K562 (cell line): Measurements from ENCODE around the gene HELZ2. TPM values are rescaled to one million over a fixed set of nuclear protein-coding genes. Genes with fewer than 3 reads are reported as not detected.

Source experiments
- ATAC-seq: fragments of 200-7000 bp; cut with Tn5 transposase; 3 replicates; pipeline ENCODE4 v1.9.1; 2020; ENCODE audit warnings: moderate library complexity
- BruUV-seq: library from RNA; stranded (reverse); fragments of 400-500 nt; replicated peaks from 2 replicates; lab custom pipeline; 2021; lab: Mats Ljungman, UMichigan
- CTCF ChIA-PET: fragments of 300-600 bp; formaldehyde crosslinking; extraction: SDS; loops from one replicate; lab custom pipeline; 2021; ENCODE audit warnings: low intra/inter-chr PET ratio; lab: Yijun Ruan, JAX
- POLR2A ChIA-PET: fragments of 300-600, 350-650 bp; sonication (Branson Sonifier 250); formaldehyde crosslinking; extraction: SDS; loops from one replicate; lab custom pipeline; 2021; ENCODE audit warnings: antibody characterized with exemption, inconsistent platforms; lab: Yijun Ruan, JAX
- DNase-seq, 4 experiments: peaks; one replicate each; pipeline versions ENCODE4 v3.0.0 to v3.0.0-alpha.2; 2011 to 2018; ENCODE audit warnings: low spot score in 3 of 4, mixed read lengths in 3 of 4; ENCODE audit errors: extremely low read depth in 1 of 4
- FAIRE-seq: peaks from 2 replicates; lab custom pipeline; 2011; peaks lifted over from hg19 to GRCh38; lab: Jason Lieb, UNC
- H2AFZ ChIP-seq: 2 replicates; pipeline ENCODE4 v1.6.0; 2011; ENCODE audit warnings: low read depth, low read length, control low read depth, inconsistent platforms
- H3K27ac ChIP-seq: fragments of 200-600 bp; 3 replicates; pipeline ENCODE4 v1.8.0; 2011; ENCODE audit warnings: low read depth, mild to moderate bottlenecking, control low read depth, inconsistent platforms, low read length, moderate library complexity, mixed read lengths; ENCODE audit errors: extremely low read depth
- H3K27me3 ChIP-seq, 2 experiments: fragments of 300-600 bp in 1 of 2; 2 replicates in 1 of 2; 3 replicates in 1 of 2; pipeline versions ENCODE4 v1.6.0 to v1.8.0; 2011; ENCODE audit warnings: inconsistent platforms in 2 of 2, low read length in 2 of 2, mild to moderate bottlenecking in 1 of 2, mixed read lengths in 1 of 2, moderate library complexity in 1 of 2; ENCODE audit not compliant: control insufficient read depth in 2 of 2, insufficient read depth in 2 of 2
- H3K36me3 ChIP-seq: fragments of 300-600 bp; 3 replicates; pipeline ENCODE4 v1.8.0; 2011; ENCODE audit warnings: mild to moderate bottlenecking, low read length, inconsistent platforms; ENCODE audit not compliant: control insufficient read depth, insufficient read depth
- H3K4me1 ChIP-seq, 2 experiments: fragments of 200-600 bp in 1 of 2; replicated peaks in 1 of 2; 2 replicates in 1 of 2; 3 replicates in 1 of 2; pipeline versions ENCODE4 v1.5.1 to v1.8.0; 2011; ENCODE audit warnings: inconsistent platforms in 2 of 2, low read length in 2 of 2, mild to moderate bottlenecking in 1 of 2, mixed read lengths in 1 of 2, moderate library complexity in 1 of 2; ENCODE audit not compliant: control insufficient read depth in 2 of 2, insufficient read depth in 2 of 2
- H3K4me2 ChIP-seq: 2 replicates; pipeline ENCODE4 v1.6.1; 2011; ENCODE audit warnings: low read length, control low read depth, inconsistent platforms, mixed read lengths; ENCODE audit not compliant: insufficient read depth
- H3K4me3 ChIP-seq: fragments of 200-600 bp; sonication (generic), shearing (Covaris generic); 2 replicates; pipeline ENCODE4 v1.5.1; 2016; ENCODE audit warnings: control low read depth, inconsistent platforms
- H3K79me2 ChIP-seq: fragments of 200-600 bp; 3 replicates; pipeline ENCODE4 v1.8.0; 2011; ENCODE audit warnings: low read length, inconsistent platforms; ENCODE audit not compliant: control insufficient read depth, insufficient read depth
- H3K9ac ChIP-seq, 2 experiments: 2 replicates each; pipeline versions ENCODE4 v1.6.0 to v1.6.1; 2011; ENCODE audit warnings: low read depth in 2 of 2, low read length in 2 of 2, control low read depth in 1 of 2, inconsistent platforms in 1 of 2, mild to moderate bottlenecking in 1 of 2, mixed read lengths in 1 of 2; ENCODE audit not compliant: insufficient read depth in 1 of 2
- H3K9me1 ChIP-seq: one replicate; pipeline ENCODE4 v1.6.0; 2011; ENCODE audit warnings: inconsistent platforms, mild to moderate bottlenecking, low read length, moderate library complexity; ENCODE audit not compliant: control insufficient read depth, insufficient read depth
- H3K9me3 ChIP-seq: replicated peaks from 2 replicates; pipeline ENCODE4 v1.5.1; 2011; ENCODE audit warnings: low read depth, low read length, inconsistent platforms; ENCODE audit not compliant: control insufficient read depth, insufficient read depth
- H4K20me1 ChIP-seq: replicated peaks from 2 replicates; pipeline ENCODE4 v1.6.1; 2011; ENCODE audit warnings: low read length, inconsistent platforms, mixed read lengths; ENCODE audit not compliant: control insufficient read depth, insufficient read depth
- BDP1 ChIP-seq: IDR thresholded peaks from 3 replicates; pipeline ENCODE4 v1.6.1; 2011; ENCODE audit not compliant: insufficient read length, insufficient read depth
- FOSL1 ChIP-seq: fragments of 200-800 bp; sonication (Bioruptor generic); conservative IDR thresholded peaks from 2 replicates; pipeline ENCODE4 v1.6.1; 2016; ENCODE audit warnings: missing genetic modification characterization, missing compliant biosample characterization
- IRF2 ChIP-seq: sonication (generic); formaldehyde crosslinking; IDR thresholded peaks from 2 replicates; pipeline ENCODE4 v1.8.1; 2022; ENCODE audit warnings: mild to moderate bottlenecking, missing genetic modification reagents
- MEF2A ChIP-seq: IDR thresholded peaks from 2 replicates; pipeline ENCODE4 v1.6.1; 2011; ENCODE audit warnings: low read depth, mild to moderate bottlenecking, low read length, moderate library complexity; ENCODE audit not compliant: control insufficient read depth
- MYC ChIP-seq, 2 experiments: fragments of 250-450 bp in 1 of 2; sonication (Bioruptor Pico) in 1 of 2; IDR thresholded peaks; 2 replicates each; pipeline versions ENCODE4 v1.5.1 to v1.6.1; 2012 to 2021; ENCODE audit warnings: low read depth in 2 of 2, borderline replicate concordance in 1 of 2, improper control_type of control experiment in 1 of 2, low read length in 1 of 2, mild to moderate bottlenecking in 1 of 2, moderate library complexity in 1 of 2
- NR2C1 ChIP-seq, 2 experiments: fragments of 450-650 bp; IDR thresholded peaks; 2 replicates each; pipeline ENCODE4 v1.6.1; 2017; ENCODE audit warnings: mild to moderate bottlenecking in 2 of 2, antibody characterized with exemption in 1 of 2, inconsistent platforms in 1 of 2, missing compliant biosample characterization in 1 of 2, missing genetic modification characterization in 1 of 2
- PYGO2 ChIP-seq: fragments of 450-650 bp; IDR thresholded peaks from 2 replicates; pipeline ENCODE4 v1.6.1; 2016; ENCODE audit warnings: mild to moderate bottlenecking, missing genetic modification characterization, moderate library complexity, missing compliant biosample characterization
- SRSF9 ChIP-seq: fragments of 200-400 bp; formaldehyde crosslinking; IDR thresholded peaks from 2 replicates; pipeline ENCODE4 v1.6.1; 2017; ENCODE audit warnings: low read depth, low read length, borderline replicate concordance
- ZBTB8A ChIP-seq: fragments of 450-650 bp; IDR thresholded peaks from 2 replicates; pipeline ENCODE4 v1.6.1; 2018; ENCODE audit warnings: mild to moderate bottlenecking, moderate library complexity; ENCODE audit not compliant: partially characterized antibody
- ZNF3 ChIP-seq: fragments of 250-450 bp; sonication (Bioruptor Pico); IDR thresholded peaks from 2 replicates; pipeline ENCODE4 v1.5.0; 2021; ENCODE audit warnings: mild to moderate bottlenecking, moderate library complexity
- ZNF445 ChIP-seq: fragments of 250-450 bp; sonication (Bioruptor Pico); IDR thresholded peaks from 2 replicates; pipeline ENCODE4 v1.4.0; 2020; ENCODE audit warnings: low read depth, mild to moderate bottlenecking, moderate library complexity
- ZNF785 ChIP-seq: fragments of 250-450 bp; sonication (Bioruptor Pico); IDR thresholded peaks from 2 replicates; pipeline ENCODE4 v1.4.0; 2020; ENCODE audit warnings: mild to moderate bottlenecking
- WGBS: fragments of 100-300 bp; shearing (Covaris generic); methylation state at CpG from one replicate; pipeline ENCODE4 v1.1.6; 2016; ENCODE audit warnings: low coverage, mixed read lengths; ENCODE audit not compliant: insufficient coverage; ENCODE audit errors: missing lambda C conversion rate; 5-methylcytosine and 5-hydroxymethylcytosine counted together
- in situ Hi-C: fragments of 300-500 bp; cut with MboI; formaldehyde crosslinking; loops from 4 replicates; pipeline ENCODE4 v1.15.0; 2018; ENCODE audit warnings: inconsistent platforms, mixed read lengths
- intact Hi-C: fragments of 100-400 bp; cut with micrococcal nuclease; formaldehyde crosslinking; loops from 2 replicates; pipeline ENCODE4 v1.14.2; 2022
- polyA plus RNA-seq, 8 experiments: library from polyadenylated mRNA; depleted of rRNA in 4 of 8; stranded (reverse) in 5 of 8; unstranded in 3 of 8; fragments of >200 nt; fragmentation: Nextera tagmentation in 2 of 8; fragmentation: Illumina TruSeq in 1 of 8; extraction: Ambion mirVana in 2 of 8; extraction: Trizol in 1 of 8; gene quantifications; 2 replicates each; pipeline versions ENCODE4 v1.2.1 to v1.2.3, GENCODE V29; 2011 to 2014; ENCODE audit warnings: inconsistent platforms in 1 of 8, missing spikeins in 1 of 8
- total RNA-seq, 7 experiments: library from RNA; depleted of rRNA in 6 of 7; stranded (reverse); fragments of >200 nt in 6 of 7; fragmentation: Illumina TruSeq in 2 of 7; extraction: Trizol in 2 of 7; gene quantifications; 2 replicates each; pipeline versions ENCODE4 v1.2.1 to v1.2.3, GENCODE V29; 2011 to 2021; ENCODE audit warnings: low replicate concordance in 1 of 7
- TF ChIP-seq, protein P1 (sequence below), 2 experiments: fragments of 450-650 bp; conservative IDR thresholded peaks; 2 replicates each; pipeline ENCODE4 v1.6.1; 2017; ENCODE audit warnings: mild to moderate bottlenecking in 2 of 2, moderate library complexity in 2 of 2

Gene HELZ2
- total and polyA plus RNA-seq, 9 of the 15 experiments (the other 6 are each of a cell fraction or from before 2014, with no cell fraction given) = 0.03 to 7.8 (median 2.9) TPM; not detected in 1

DNA sequence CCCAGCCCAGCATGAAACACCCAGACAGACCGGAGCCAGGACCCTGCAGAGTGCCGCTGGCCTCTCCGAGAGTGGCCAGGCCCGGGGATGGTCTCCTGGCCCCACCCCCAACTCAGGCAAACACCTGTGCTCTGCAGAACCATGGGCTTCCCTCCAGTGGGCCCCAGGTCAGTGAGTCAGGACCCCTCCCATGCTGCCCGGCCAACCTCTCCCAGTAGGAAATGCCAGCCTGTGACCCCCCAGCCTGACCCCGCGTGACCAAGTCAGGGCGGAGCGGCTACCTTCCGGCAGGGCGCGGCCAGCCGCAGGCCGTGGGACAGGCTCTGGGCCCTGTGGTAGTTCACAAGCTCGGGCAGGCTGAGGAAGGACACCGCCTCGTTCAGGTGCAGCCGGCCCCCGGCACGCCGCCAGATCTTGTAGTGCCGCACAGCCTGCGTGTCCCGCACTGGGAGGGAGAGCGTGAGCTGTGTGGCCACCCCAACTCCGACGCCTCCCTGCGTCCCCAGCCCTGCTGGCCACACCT, 40.1 kb downstream of the HELZ2 start:
- Histone ChIP-seq H4K20me1 (peaks cover 6% of the 10 kb centered on the region; the same call in 1 of the 2 replicates), H3K9ac (peak overlapping the region in 1 of 2 experiments; percentile 43; a peak in 1 of 4 replicates), H3K27ac (no peak overlapping the region), H3K9me3 (no peaks in the 10 kb centered on the region), H3K4me3 (no peak overlapping the region), H3K79me2 (no peaks in the 10 kb centered on the region), H3K4me1 (peaks cover 6 to 80% of the 10 kb centered on the region in 2 experiments; a peak in 4 of 5 replicates), H3K9me1 (no peaks in the 10 kb centered on the region), H3K27me3 (peaks cover 0 to 41% of the 10 kb centered on the region in 2 experiments; a peak in 3 of 5 replicates), H2AFZ (no peak overlapping the region), H3K36me3 (no peaks in the 10 kb centered on the region), H3K4me2 (no peak overlapping the region)
- intact Hi-C loops (loop anchor here (10.0 kb wide), 2 partner anchors 121 to 171 kb away; partner anchors contain the start of genes ARFRP1, RTEL1, STMN3 and ZGPAT), in situ Hi-C loops (no loop called here)
- WGBS = 15% methylated on average over 21 of the region's 28 CpGs
- ChIA-PET POLR2A (interaction anchor here (0.6 to 2.2 kb wide), 3 partner anchors 10 to 359 kb away, joined by 4 to 27 read pairs (median 6); partner anchors contain the start of gene PPDPF), CTCF (no interaction called here)
- no TSS peak for BruUV-seq
- ATAC-seq = no peak; the same call in 2 of the 3 replicates
- no peak for DNase-seq
- FAIRE-seq = no peak
- TF ChIP-seq ZBTB8A = no peak
- no peak for TF ChIP-seq ZNF3 (CRISPR knock-in tag)
- TF ChIP-seq, protein P1, sequence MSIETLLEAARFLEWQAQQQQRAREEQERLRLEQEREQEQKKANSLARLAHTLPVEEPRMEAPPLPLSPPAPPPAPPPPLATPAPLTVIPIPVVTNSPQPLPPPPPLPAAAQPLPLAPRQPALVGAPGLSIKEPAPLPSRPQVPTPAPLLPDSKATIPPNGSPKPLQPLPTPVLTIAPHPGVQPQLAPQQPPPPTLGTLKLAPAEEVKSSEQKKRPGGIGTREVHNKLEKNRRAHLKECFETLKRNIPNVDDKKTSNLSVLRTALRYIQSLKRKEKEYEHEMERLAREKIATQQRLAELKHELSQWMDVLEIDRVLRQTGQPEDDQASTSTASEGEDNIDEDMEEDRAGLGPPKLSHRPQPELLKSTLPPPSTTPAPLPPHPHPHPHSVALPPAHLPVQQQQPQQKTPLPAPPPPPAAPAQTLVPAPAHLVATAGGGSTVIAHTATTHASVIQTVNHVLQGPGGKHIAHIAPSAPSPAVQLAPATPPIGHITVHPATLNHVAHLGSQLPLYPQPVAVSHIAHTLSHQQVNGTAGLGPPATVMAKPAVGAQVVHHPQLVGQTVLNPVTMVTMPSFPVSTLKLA (conservative IDR thresholded peaks at IDR 0.05) = no peak
- TF ChIP-seq MYC (IDR thresholded peaks at IDR 0.05; ENCODE audit: low read depth, low read length) = no peak
- no peak for TF ChIP-seq MYC (CRISPR knock-in tag; IDR thresholded peaks at IDR 0.05; ENCODE audit: borderline replicate concordance, low read depth)
- no peak for TF ChIP-seq NR2C1 (IDR thresholded peaks at IDR 0.05)
- no peak for TF ChIP-seq NR2C1 (tag; IDR thresholded peaks at IDR 0.05)
- no peak for TF ChIP-seq ZNF445 (CRISPR knock-in tag)
- no peak for TF ChIP-seq IRF2 (CRISPR knock-in tag)
- no peak for TF ChIP-seq ZNF785 (CRISPR knock-in tag)
- no peak for TF ChIP-seq PYGO2 (tag)
- TF ChIP-seq SRSF9 = no peak
- TF ChIP-seq BDP1 = no peak
- TF ChIP-seq FOSL1 = no peak
- TF ChIP-seq MEF2A = no peak
